Measurements from ENCODE around the gene ACP4.
"Not testable (repeated sequence)": the region's sequence is repeated elsewhere in the genome, so short reads cannot be mapped to it uniquely, and the experiment has no call there.

ACP4 gene

DNA sequence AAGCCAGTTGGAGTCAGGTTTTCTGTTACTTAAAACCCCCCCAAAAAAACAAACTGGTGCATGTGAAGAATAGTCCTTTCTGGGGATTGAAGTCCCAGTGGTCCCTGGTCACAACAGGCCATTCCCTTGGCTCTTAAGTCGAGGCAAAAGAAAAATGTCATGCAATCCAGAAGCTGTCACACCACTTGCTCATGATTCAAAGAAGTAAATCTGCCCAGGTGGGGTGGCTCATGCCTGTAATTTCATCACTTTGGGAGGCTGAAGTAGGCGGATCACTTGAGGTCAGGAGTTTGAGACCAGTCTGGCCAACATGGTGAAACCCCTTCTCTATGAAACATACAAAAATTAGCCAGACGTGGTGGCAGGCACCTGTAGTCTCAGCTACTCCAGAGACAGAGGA is 28.7 kb upstream of the ACP4 start:
- not testable (repeated sequence) for H3K4ac ChIP-seq (ENCODE audit: low read length); H2AFZ ChIP-seq (ENCODE audit: low read length); H2AK5ac ChIP-seq (ENCODE audit: low read depth, low read length); H4K8ac ChIP-seq (ENCODE audit: low read depth, low read length); H3K27me3 ChIP-seq (ENCODE audit: control insufficient read depth in 3 of 3, insufficient read depth in 3 of 3, low read depth in 1 of 3, low read length in 3 of 3); H3K18ac ChIP-seq (ENCODE audit: low read length); H3K9me3 ChIP-seq (replicated peaks in 1 of 2; ENCODE audit: control insufficient read depth in 2 of 2, insufficient read depth in 1 of 2, low read depth in 1 of 2, low read length in 2 of 2); H3K9ac ChIP-seq (ENCODE audit: low read depth, low read length, poor library complexity); H3K27ac ChIP-seq (replicated peaks; ENCODE audit: low read length); DNase-seq (ENCODE audit: low spot score); H3K4me1 ChIP-seq (ENCODE audit: control insufficient read depth in 2 of 2, insufficient read depth in 1 of 2, low read depth in 1 of 2, low read length in 2 of 2); H3K4me2 ChIP-seq (ENCODE audit: insufficient read depth, low read length, poor library complexity, severe bottlenecking); H4K91ac ChIP-seq (ENCODE audit: low read depth, low read length, poor library complexity); H3K4me3 ChIP-seq (ENCODE audit: low read length in 2 of 2); H2BK12ac ChIP-seq (ENCODE audit: low read length); H3K23ac ChIP-seq (ENCODE audit: low read depth, low read length, poor library complexity); H3K79me1 ChIP-seq (ENCODE audit: low read depth, low read length); H2BK120ac ChIP-seq (ENCODE audit: low read depth, low read length); H2BK5ac ChIP-seq (ENCODE audit: low read length); H2BK15ac ChIP-seq (ENCODE audit: low read length); H3K14ac ChIP-seq (ENCODE audit: low read length); H3K36me3 ChIP-seq (replicated peaks in 1 of 2; ENCODE audit: control insufficient read depth in 2 of 2, insufficient read depth in 2 of 2, low read length in 2 of 2)
- no CpG with 5 or more reads among the region's 3 CpGs for WGBS, 2 donors (ENCODE audit: extremely low coverage in 2 of 2, insufficient read length in 2 of 2, insufficient replicate concordance in 1 of 2)

DNA sequence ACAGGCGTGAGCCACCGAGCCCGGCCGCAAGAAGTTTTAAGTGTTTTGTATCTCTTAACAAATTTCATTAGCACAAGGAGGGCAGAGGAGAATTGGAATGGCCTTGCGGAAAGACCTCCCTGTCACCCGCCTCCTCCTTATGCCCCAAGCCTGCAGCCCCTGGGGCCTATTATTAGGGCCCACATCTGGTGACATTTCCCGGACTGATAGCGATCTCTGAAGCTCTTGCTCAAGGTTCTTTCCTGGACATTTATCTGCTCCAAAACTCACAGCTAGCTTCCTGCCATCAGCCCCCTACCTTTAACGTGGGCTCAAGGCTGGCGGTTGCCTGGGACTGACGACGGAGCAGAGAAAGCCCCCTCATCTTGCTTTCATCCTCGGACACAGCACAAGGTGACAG is 26.7 kb upstream of the ACP4 start:
- H4K8ac ChIP-seq (ENCODE audit: low read depth, low read length); H2BK5ac ChIP-seq (ENCODE audit: low read length); H3K27me3 ChIP-seq (ENCODE audit: control insufficient read depth in 3 of 3, insufficient read depth in 3 of 3, low read depth in 1 of 3, low read length in 3 of 3); H3K23ac ChIP-seq (ENCODE audit: low read depth, low read length, poor library complexity); H3K4me1 ChIP-seq (ENCODE audit: control insufficient read depth in 2 of 2, insufficient read depth in 1 of 2, low read depth in 1 of 2, low read length in 2 of 2); H3K14ac ChIP-seq (ENCODE audit: low read length); H4K91ac ChIP-seq (ENCODE audit: low read depth, low read length, poor library complexity); H3K9ac ChIP-seq (ENCODE audit: low read depth, low read length, poor library complexity); H3K36me3 ChIP-seq (replicated peaks in 1 of 2; ENCODE audit: control insufficient read depth in 2 of 2, insufficient read depth in 2 of 2, low read length in 2 of 2); H3K4me2 ChIP-seq (ENCODE audit: insufficient read depth, low read length, poor library complexity, severe bottlenecking); H3K4ac ChIP-seq (ENCODE audit: low read length); H3K9me3 ChIP-seq (replicated peaks in 1 of 2; ENCODE audit: control insufficient read depth in 2 of 2, insufficient read depth in 1 of 2, low read depth in 1 of 2, low read length in 2 of 2); H3K79me1 ChIP-seq (ENCODE audit: low read depth, low read length); H2BK120ac ChIP-seq (ENCODE audit: low read depth, low read length); H3K4me3 ChIP-seq (ENCODE audit: low read length in 2 of 2); H3K27ac ChIP-seq (replicated peaks; ENCODE audit: low read length); DNase-seq (ENCODE audit: low spot score); H3K18ac ChIP-seq (ENCODE audit: low read length); H2BK12ac ChIP-seq (ENCODE audit: low read length); H2BK15ac ChIP-seq (ENCODE audit: low read length); H2AK5ac ChIP-seq (ENCODE audit: low read depth, low read length); H2AFZ ChIP-seq (ENCODE audit: low read length): not testable (repeated sequence)
- WGBS, 2 donors (ENCODE audit: extremely low coverage in 2 of 2, insufficient read length in 2 of 2, insufficient replicate concordance in 1 of 2): no CpG with 5 or more reads among the region's 13 CpGs

DNA sequence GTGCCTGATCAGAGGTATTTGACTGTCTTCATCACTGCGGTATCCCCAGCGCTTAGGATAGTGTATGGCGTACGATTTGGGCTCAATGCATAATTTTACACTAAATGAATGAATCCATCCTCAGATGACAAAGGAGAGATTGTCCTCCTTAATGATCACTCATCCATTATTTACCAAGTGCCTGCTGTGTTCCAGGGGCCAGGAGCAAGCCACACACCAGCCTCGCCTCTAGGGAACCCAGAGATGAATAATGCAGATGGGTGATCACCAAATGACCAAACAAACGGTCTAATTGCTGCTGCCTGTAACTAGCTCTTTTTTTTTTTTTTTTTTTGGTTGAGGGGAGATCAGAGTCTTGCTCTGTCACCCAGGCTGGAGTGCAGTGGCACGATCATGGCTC is 25.8 kb upstream of the ACP4 start:
- H3K9me3 ChIP-seq (replicated peaks in 1 of 2; ENCODE audit: control insufficient read depth in 2 of 2, insufficient read depth in 1 of 2, low read depth in 1 of 2, low read length in 2 of 2): no peaks in the 10 kb centered on the region
- WGBS, 2 donors (ENCODE audit: extremely low coverage in 2 of 2, insufficient read length in 2 of 2, insufficient replicate concordance in 1 of 2): no CpG with 5 or more reads among the region's 7 CpGs
- H3K4me1 ChIP-seq (ENCODE audit: control insufficient read depth in 2 of 2, insufficient read depth in 1 of 2, low read depth in 1 of 2, low read length in 2 of 2): no peaks in the 10 kb centered on the region

DNA sequence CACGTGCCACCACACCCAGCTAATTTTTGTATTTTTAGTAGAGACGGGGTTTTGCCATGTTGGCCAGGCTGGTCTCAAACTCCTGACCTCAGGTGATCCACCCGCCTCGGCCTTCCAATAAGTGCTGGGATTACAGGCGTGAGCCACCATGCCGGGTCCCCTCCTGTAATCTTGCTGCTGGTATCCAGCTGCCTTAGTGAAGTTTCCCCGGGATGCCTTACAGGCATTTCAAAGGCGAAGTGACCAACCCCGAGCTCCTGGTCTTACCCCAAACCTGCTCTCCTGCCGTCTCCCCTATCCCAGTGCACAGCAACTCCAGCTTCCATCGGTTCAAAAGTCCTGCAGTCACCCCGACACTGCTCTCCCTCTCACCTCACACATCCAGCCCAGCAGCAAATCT is 23.5 kb upstream of the ACP4 start:
- H3K18ac ChIP-seq (ENCODE audit: low read length); H3K79me1 ChIP-seq (ENCODE audit: low read depth, low read length); DNase-seq (ENCODE audit: low spot score); H3K4me3 ChIP-seq (ENCODE audit: low read length in 2 of 2); H4K91ac ChIP-seq (ENCODE audit: low read depth, low read length, poor library complexity); H3K27ac ChIP-seq (replicated peaks; ENCODE audit: low read length); H2BK12ac ChIP-seq (ENCODE audit: low read length); H2BK5ac ChIP-seq (ENCODE audit: low read length); H3K4me2 ChIP-seq (ENCODE audit: insufficient read depth, low read length, poor library complexity, severe bottlenecking); H2AFZ ChIP-seq (ENCODE audit: low read length); H3K4me1 ChIP-seq (ENCODE audit: control insufficient read depth in 2 of 2, insufficient read depth in 1 of 2, low read depth in 1 of 2, low read length in 2 of 2); H3K4ac ChIP-seq (ENCODE audit: low read length); H4K8ac ChIP-seq (ENCODE audit: low read depth, low read length); H3K14ac ChIP-seq (ENCODE audit: low read length); H3K27me3 ChIP-seq (ENCODE audit: control insufficient read depth in 3 of 3, insufficient read depth in 3 of 3, low read depth in 1 of 3, low read length in 3 of 3); H2BK120ac ChIP-seq (ENCODE audit: low read depth, low read length); H2AK5ac ChIP-seq (ENCODE audit: low read depth, low read length); H2BK15ac ChIP-seq (ENCODE audit: low read length); H3K23ac ChIP-seq (ENCODE audit: low read depth, low read length, poor library complexity); H3K36me3 ChIP-seq (replicated peaks in 1 of 2; ENCODE audit: control insufficient read depth in 2 of 2, insufficient read depth in 2 of 2, low read length in 2 of 2); H3K9me3 ChIP-seq (replicated peaks in 1 of 2; ENCODE audit: control insufficient read depth in 2 of 2, insufficient read depth in 1 of 2, low read depth in 1 of 2, low read length in 2 of 2); H3K9ac ChIP-seq (ENCODE audit: low read depth, low read length, poor library complexity): not testable (repeated sequence)
- WGBS, 2 donors (ENCODE audit: extremely low coverage in 2 of 2, insufficient read length in 2 of 2, insufficient replicate concordance in 1 of 2): no CpG with 5 or more reads among the region's 12 CpGs

More for the DNA sequence above, 25.8 kb upstream of the ACP4 start:
- Histone ChIP-seq H2BK120ac (ENCODE audit: low read depth, low read length) (no peak overlapping the region), H2BK5ac (ENCODE audit: low read length) (no peak overlapping the region), H2BK15ac (ENCODE audit: low read length) (no peak overlapping the region), H4K8ac (ENCODE audit: low read depth, low read length) (no peak overlapping the region), H3K14ac (ENCODE audit: low read length) (no peak overlapping the region), H3K27ac (replicated peaks; ENCODE audit: low read length) (no peak overlapping the region), H3K4me3 (ENCODE audit: low read length in 2 of 2) (no peak overlapping the region), H3K27me3 (ENCODE audit: control insufficient read depth in 3 of 3, insufficient read depth in 3 of 3, low read depth in 1 of 3, low read length in 3 of 3) (peaks cover 0 to 3% (median 0%) of the 10 kb centered on the region in 3 experiments), H2AK5ac (ENCODE audit: low read depth, low read length) (no peak overlapping the region), H3K36me3 (replicated peaks in 1 of 2; ENCODE audit: control insufficient read depth in 2 of 2, insufficient read depth in 2 of 2, low read length in 2 of 2) (no peaks in the 10 kb centered on the region), H3K9ac (ENCODE audit: low read depth, low read length, poor library complexity) (no peak overlapping the region), H3K23ac (ENCODE audit: low read depth, low read length, poor library complexity) (no peak overlapping the region), H2BK12ac (ENCODE audit: low read length) (no peak overlapping the region), H2AFZ (ENCODE audit: low read length) (no peak overlapping the region), H4K91ac (ENCODE audit: low read depth, low read length, poor library complexity) (no peak overlapping the region), H3K4me2 (ENCODE audit: insufficient read depth, low read length, poor library complexity, severe bottlenecking) (no peak overlapping the region), H3K18ac (ENCODE audit: low read length) (no peak overlapping the region), H3K79me1 (ENCODE audit: low read depth, low read length) (no peaks in the 10 kb centered on the region), H3K4ac (ENCODE audit: low read length) (no peak overlapping the region)
- no peak for DNase-seq (ENCODE audit: low spot score)

Measured in neuronal stem cell (in vitro differentiated cells).